IMR-90 (cell line): ENCODE measurements around the gene NTM. TPM values are rescaled to one million over a fixed set of nuclear protein-coding genes. Genes with fewer than 3 reads are reported as not detected.

Experiments used
- ATAC-seq: fragments of 200-7000 bp; cut with Tn5 transposase; 2 replicates; pipeline ENCODE4 v1.9.1; 2020; ENCODE audit warnings: low read depth, mild to moderate bottlenecking, moderate library complexity
- BruUV-seq: library from RNA; stranded (reverse); fragments of 400-500 nt; replicated peaks from 2 replicates; lab custom pipeline; 2021; lab: Mats Ljungman, UMichigan
- CTCF ChIA-PET: fragments of 300-600 bp; formaldehyde crosslinking; extraction: SDS; loops from one replicate; lab custom pipeline; 2021; ENCODE audit warnings: antibody characterized with exemption; lab: Yijun Ruan, JAX
- POLR2A ChIA-PET: fragments of 300-600 bp; sonication (Branson Sonifier 250); formaldehyde crosslinking; loops from one replicate; lab custom pipeline; 2022; ENCODE audit warnings: antibody characterized with exemption; ENCODE audit not compliant: unreplicated experiment; lab: Charles Lee
- DNase-seq: peaks from one replicate; pipeline ENCODE4 v3.0.0; 2013
- H2AFZ ChIP-seq: replicated peaks from 2 replicates; pipeline ENCODE3; 2013; ENCODE audit warnings: low read length, mild to moderate bottlenecking; ENCODE audit not compliant: poor library complexity
- H2AK5ac ChIP-seq: 2 replicates; pipeline ENCODE4 v1.6.1; 2013; ENCODE audit warnings: low read depth, low read length, inconsistent platforms
- H2AK9ac ChIP-seq: replicated peaks from 2 replicates; pipeline ENCODE3; 2013; ENCODE audit warnings: mild to moderate bottlenecking, low read depth, low read length, moderate library complexity; ENCODE audit not compliant: poor library complexity
- H2BK120ac ChIP-seq: 2 replicates; pipeline ENCODE4 v1.6.1; 2013; ENCODE audit warnings: low read depth, low read length, inconsistent platforms
- H2BK15ac ChIP-seq: 3 replicates; pipeline ENCODE4 v1.6.1; 2013; ENCODE audit warnings: low read depth, low read length, inconsistent platforms
- H2BK20ac ChIP-seq: 2 replicates; pipeline ENCODE4 v1.6.1; 2013; ENCODE audit warnings: low read depth, mild to moderate bottlenecking, inconsistent platforms, low read length, moderate library complexity
- H2BK5ac ChIP-seq: 2 replicates; pipeline ENCODE4 v1.6.1; 2013; ENCODE audit warnings: mild to moderate bottlenecking, low read depth, low read length, inconsistent platforms; ENCODE audit not compliant: poor library complexity, severe bottlenecking
- H3K14ac ChIP-seq: replicated peaks from 2 replicates; pipeline ENCODE4 v1.6.1; 2013; ENCODE audit warnings: low read depth, low read length, inconsistent platforms
- H3K18ac ChIP-seq: 2 replicates; pipeline ENCODE4 v1.6.1; 2013; ENCODE audit warnings: low read depth, low read length, control low read depth
- H3K23ac ChIP-seq: 2 replicates; pipeline ENCODE4 v1.6.1; 2013; ENCODE audit warnings: low read depth, low read length, inconsistent platforms
- H3K27ac ChIP-seq: 2 replicates; pipeline ENCODE4 v1.5.1; 2013; ENCODE audit warnings: mild to moderate bottlenecking, control low read depth, low read length; ENCODE audit not compliant: insufficient read depth
- H3K27me3 ChIP-seq: 2 replicates; pipeline ENCODE4 v1.6.1; 2013; ENCODE audit warnings: low read length; ENCODE audit not compliant: control insufficient read depth, insufficient read depth
- H3K36me3 ChIP-seq: 2 replicates; pipeline ENCODE4 v1.6.1; 2013; ENCODE audit warnings: low read length, mixed read lengths; ENCODE audit not compliant: control insufficient read depth, insufficient read depth
- H3K4ac ChIP-seq: 2 replicates; pipeline ENCODE4 v1.6.1; 2013; ENCODE audit warnings: low read depth, low read length, inconsistent platforms
- H3K4me1 ChIP-seq: 2 replicates; pipeline ENCODE4 v1.6.1; 2013; ENCODE audit warnings: low read length, mixed read lengths; ENCODE audit not compliant: control insufficient read depth, insufficient read depth
- H3K4me2 ChIP-seq: 2 replicates; pipeline ENCODE4 v1.6.1; 2013; ENCODE audit warnings: low read depth, mild to moderate bottlenecking, control low read depth, low read length, moderate library complexity
- H3K4me3 ChIP-seq: 2 replicates; pipeline ENCODE4 v1.5.1; 2013; ENCODE audit warnings: low read depth, mild to moderate bottlenecking, control low read depth, low read length, moderate library complexity; ENCODE audit not compliant: insufficient read depth
- H3K56ac ChIP-seq: 2 replicates; pipeline ENCODE4 v1.6.1; 2013; ENCODE audit warnings: low read length, inconsistent platforms; ENCODE audit not compliant: insufficient read depth; ENCODE audit errors: extremely low read depth
- H3K79me1 ChIP-seq, 2 experiments: 2 replicates each; pipeline ENCODE4 v1.6.1; 2013; ENCODE audit warnings: low read length in 2 of 2, inconsistent platforms in 1 of 2, low read depth in 1 of 2
- H3K9ac ChIP-seq: 2 replicates; pipeline ENCODE4 v1.6.1; 2013; ENCODE audit warnings: low read depth, low read length, control low read depth
- H3K9me1 ChIP-seq: 2 replicates; pipeline ENCODE4 v1.6.1; 2013; ENCODE audit warnings: low read length, inconsistent platforms; ENCODE audit not compliant: insufficient read depth
- H3K9me3 ChIP-seq: 2 replicates; pipeline ENCODE4 v1.6.1; 2013; ENCODE audit warnings: low read length; ENCODE audit not compliant: control insufficient read depth, insufficient read depth
- H4K20me1 ChIP-seq: 2 replicates; pipeline ENCODE4 v1.6.1; 2013; ENCODE audit warnings: low read length, inconsistent platforms; ENCODE audit not compliant: insufficient read depth
- H4K5ac ChIP-seq: 2 replicates; pipeline ENCODE4 v1.6.1; 2013; ENCODE audit warnings: mild to moderate bottlenecking, low read depth, low read length, control low read depth
- H4K8ac ChIP-seq, 2 experiments: 2 replicates each; pipeline ENCODE4 v1.6.1; 2013; ENCODE audit warnings: low read depth in 2 of 2, low read length in 2 of 2, control low read depth in 1 of 2, inconsistent platforms in 1 of 2
- H4K91ac ChIP-seq: 2 replicates; pipeline ENCODE4 v1.6.1; 2013; ENCODE audit warnings: low read depth, low read length, inconsistent platforms; ENCODE audit not compliant: insufficient read depth
- CEBPB ChIP-seq: IDR thresholded peaks from 2 replicates; pipeline ENCODE4 v1.6.1; 2012; ENCODE audit warnings: low read depth, low read length, improper control_type of control experiment
- MXI1 ChIP-seq: IDR thresholded peaks from 2 replicates; pipeline ENCODE4 v1.6.1; 2012; ENCODE audit warnings: low read depth, mild to moderate bottlenecking, low read length, moderate library complexity, borderline replicate concordance
- WGBS, 2 experiments: methylation state at CpG; one replicate each; pipeline versions ENCODE4 v1.1.5 to v1.1.7; 2013; ENCODE audit warnings: missing lambda C conversion rate in 2 of 2; ENCODE audit not compliant: insufficient read length in 1 of 2; ENCODE audit errors: extremely low coverage in 2 of 2; 5-methylcytosine and 5-hydroxymethylcytosine counted together
- dilution Hi-C: fragments of 300-500 bp; cut with HindIII; formaldehyde crosslinking; loops from one replicate; pipeline ENCODE4 v1.14.3; 2018; ENCODE audit warnings: low sequenced_read_pairs; ENCODE audit not compliant: unreplicated experiment
- in situ Hi-C: fragments of 300-500 bp; cut with MboI; formaldehyde crosslinking; loops from 3 replicates; pipeline ENCODE4 v1.14.3; 2019; ENCODE audit warnings: low sequenced_read_pairs, inconsistent platforms, mixed read lengths
- intact Hi-C: fragments of 100-400 bp; cut with micrococcal nuclease; formaldehyde crosslinking; loops from 2 replicates; pipeline ENCODE4 v1.10.0; 2022
- polyA plus RNA-seq, 3 experiments: library from polyadenylated mRNA; depleted of rRNA; stranded (reverse); fragments of >200 nt; gene quantifications; 2 replicates each; pipeline ENCODE4 v1.2.3, GENCODE V29; 2012; ENCODE audit warnings: low replicate concordance in 1 of 3
- total RNA-seq: library from RNA; depleted of rRNA; stranded (reverse); fragments of >200 nt; gene quantifications from 2 replicates; pipeline ENCODE4 v1.2.3, GENCODE V29; 2012

Gene NTM
- total and polyA plus RNA-seq, 2 of the 4 experiments (the other 2 are of a cell fraction) = 19.5 to 25.5 TPM

DNA sequence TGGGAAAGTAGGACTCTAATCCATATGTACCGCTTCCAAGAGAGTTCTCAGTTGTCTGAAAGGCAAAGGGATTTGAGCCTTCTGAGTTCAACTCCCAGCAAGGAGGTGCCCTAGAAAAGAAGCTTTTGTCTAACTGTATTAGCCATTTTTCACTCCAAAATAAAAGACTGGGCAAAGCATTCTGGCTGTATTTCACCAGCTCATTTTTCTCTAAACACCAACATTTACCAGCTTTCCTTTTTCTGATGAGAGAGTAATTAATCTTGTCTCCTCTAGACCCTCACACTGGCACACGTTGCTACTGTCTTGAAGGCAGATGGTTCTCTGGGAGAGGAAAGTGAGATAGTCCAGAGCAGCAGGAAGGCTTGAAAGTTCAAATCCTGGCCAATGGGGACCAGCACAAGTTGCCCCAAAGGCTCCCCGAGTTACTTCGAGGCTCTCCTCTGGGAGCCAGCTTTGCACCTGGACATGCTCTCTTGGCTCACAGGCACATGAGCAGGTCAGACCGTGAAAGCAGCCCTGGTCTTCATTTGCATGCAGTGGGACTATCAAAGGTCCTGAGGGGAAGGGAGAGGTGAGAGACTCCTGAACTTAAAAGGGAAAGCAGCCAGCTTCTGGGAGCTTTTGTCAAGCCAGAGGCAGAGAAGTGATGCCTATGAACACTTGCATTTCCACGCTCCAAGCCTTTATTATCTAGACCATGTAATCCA lies 100.0 kb downstream of the NTM start:
- Histone ChIP-seq H3K56ac (no peak overlapping the region), H2BK15ac (no peak overlapping the region), H2BK5ac (no peak overlapping the region), H4K5ac (no peak overlapping the region), H3K27me3 (no peaks in the 10 kb centered on the region), H3K23ac (no peak overlapping the region), H3K9me1 (no peaks in the 10 kb centered on the region), H4K91ac (no peak overlapping the region), H3K4me2 (no peak overlapping the region), H2BK120ac (no peak overlapping the region), H3K27ac (no peak overlapping the region), H2BK20ac (no peak overlapping the region), H3K4me3 (no peak overlapping the region), H3K9ac (no peak overlapping the region), H2AK9ac (no peak overlapping the region), H3K18ac (no peak overlapping the region), H2AK5ac (no peak overlapping the region), H3K4ac (no peak overlapping the region), H3K4me1 (no peaks in the 10 kb centered on the region), H4K8ac (no peak overlapping the region), H3K79me1 (no peaks in the 10 kb centered on the region), H4K20me1 (no peaks in the 10 kb centered on the region), H3K36me3 (no peaks in the 10 kb centered on the region), H3K9me3 (no peaks in the 10 kb centered on the region), H2AFZ (no peak overlapping the region), H3K14ac (no peak overlapping the region)
- DNase-seq = no peak
- no TSS peak for BruUV-seq
- CTCF ChIA-PET = interaction anchor here (1.2 kb wide), 1 partner anchor 204 kb away, joined by 5 read pairs; no protein-coding TSS in a partner anchor
- no peak for TF ChIP-seq CEBPB
- no peak for TF ChIP-seq MXI1
- intact Hi-C loops = no loop called here
- dilution Hi-C loops = no loop called here
- POLR2A ChIA-PET = no interaction called here
- ATAC-seq = no peak
- in situ Hi-C loops = no loop called here
- whole genome bisulfite sequencing, 2 experiments = 33% methylated on average over 3 of the region's 6 CpGs; no CpG with 5 or more reads in 1 of the 2 experiments
